ENCODE measurements around the gene EEF2KMT.
"Not testable (repeated sequence)": the region's sequence is repeated elsewhere in the genome, so short reads cannot be mapped to it uniquely, and the experiment has no call there.

GRCh38 chr16:5105039-5105438 is 7.4 kb upstream of the EEF2KMT start:
- not testable (repeated sequence) for TF ChIP-seq CTCF, EP300 (IDR thresholded peaks at IDR 0.05)
